Measurements from ENCODE around the gene CALD1. TPM values are rescaled to one million over a fixed set of nuclear protein-coding genes. Genes with fewer than 3 reads are reported as not detected.

CALD1 gene
- total RNA-seq, 3 donors from 2014 or later: 1.4 to 2.7 (median 1.6) TPM

DNA sequence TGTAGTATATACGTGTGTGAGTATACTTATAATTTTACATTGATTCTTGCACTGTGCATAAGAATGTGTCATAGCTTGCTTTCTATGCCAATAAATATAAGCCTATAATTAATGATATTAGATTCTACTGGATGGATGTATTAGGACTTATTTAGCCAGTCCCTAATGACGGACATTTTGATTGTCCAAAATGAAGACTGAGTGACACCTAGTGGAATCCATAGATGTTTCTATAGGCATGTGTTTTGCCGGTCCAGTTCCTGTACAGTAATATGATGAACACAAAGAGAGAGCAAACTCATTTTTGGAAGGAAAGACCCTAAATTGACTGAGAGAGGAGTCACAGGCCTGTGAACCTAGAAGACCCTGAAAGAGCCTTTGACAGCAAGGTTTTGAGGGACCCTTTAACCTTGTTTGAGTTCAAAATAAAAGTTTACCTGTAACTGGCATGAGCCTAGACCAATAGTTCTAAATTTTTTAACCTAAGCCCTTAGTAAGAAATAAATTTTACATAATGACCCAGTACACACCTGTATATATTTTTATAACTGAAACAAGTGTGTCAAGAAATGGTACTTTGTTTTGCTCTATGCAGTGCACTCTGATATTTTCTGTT lies 164.5 kb downstream of the CALD1 start:
- Mint-ChIP-seq H3K4me3 (no peak overlapping the region), H3K36me3 (ENCODE audit: insufficient read depth) (no peaks in the 10 kb centered on the region), H3K27me3 (ENCODE audit: low read depth) (no peaks in the 10 kb centered on the region), H3K4me1 (ENCODE audit: low read depth) (peaks cover 16% of the 10 kb centered on the region), H3K9me3 (no peaks in the 10 kb centered on the region)
- ATAC-seq: no peak
- DNase-seq: no peak

DNA sequence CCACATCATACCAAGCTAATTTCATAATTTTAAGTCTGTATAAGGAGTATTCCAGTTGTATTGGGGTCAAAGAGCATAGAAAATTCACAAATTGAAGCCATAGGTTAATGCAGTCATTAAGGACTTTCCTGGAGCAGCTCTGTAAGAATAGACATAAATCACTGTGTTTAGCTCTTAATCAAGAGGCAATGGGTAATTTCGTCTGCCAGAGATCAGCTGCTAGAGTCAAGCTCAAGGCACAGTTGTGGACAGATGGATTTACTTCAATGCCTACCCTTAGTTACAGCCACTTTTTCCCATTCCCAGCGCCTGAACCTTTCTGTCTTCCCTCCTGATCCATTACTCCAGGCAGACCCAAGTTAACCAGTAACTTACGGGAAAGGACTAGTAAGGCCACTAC lies 166.3 kb downstream of the CALD1 start:
- Mint-ChIP-seq H3K36me3 (ENCODE audit: insufficient read depth) (no peaks in the 10 kb centered on the region), H3K4me1 (ENCODE audit: low read depth) (peaks cover 16% of the 10 kb centered on the region), H3K9me3 (no peaks in the 10 kb centered on the region), H3K27me3 (ENCODE audit: low read depth) (no peaks in the 10 kb centered on the region), H3K4me3 (no peak overlapping the region)
- DNase-seq (no peak), ATAC-seq (no peak)

- Mint-ChIP-seq H3K27me3 (ENCODE audit: low read depth) (no peaks in the 10 kb centered on the region), H3K36me3 (ENCODE audit: insufficient read depth) (no peaks in the 10 kb centered on the region), H3K9me3 (no peaks in the 10 kb centered on the region), H3K4me1 (ENCODE audit: low read depth) (peaks cover 16% of the 10 kb centered on the region), H3K4me3 (no peak overlapping the region)
- ATAC-seq (peak; percentile 43), DNase-seq (no peak)
Measured at GRCh38 chr7:134946260-134946659, 166.8 kb downstream of the CALD1 start.

- ATAC-seq: no peak
- H3K9me3 Mint-ChIP-seq: no peaks in the 10 kb centered on the region
Measured at GRCh38 chr7:134947329-134947728, 167.9 kb downstream of the CALD1 start.

GRCh38 chr7:134947831-134948230 lies 168.4 kb downstream of the CALD1 start:
- H3K4me3 Mint-ChIP-seq: no peak overlapping the region
- no peaks in the 10 kb centered on the region for H3K27me3 Mint-ChIP-seq (ENCODE audit: low read depth)
- ATAC-seq (no peak), DNase-seq (no peak)
- H3K9me3 Mint-ChIP-seq: no peaks in the 10 kb centered on the region
- peaks cover 16% of the 10 kb centered on the region for H3K4me1 Mint-ChIP-seq (ENCODE audit: low read depth)
- H3K36me3 Mint-ChIP-seq (ENCODE audit: insufficient read depth): no peaks in the 10 kb centered on the region

More at GRCh38 chr7:134947329-134947728, 167.9 kb downstream of the CALD1 start:
- no peak for DNase-seq
- H3K36me3 Mint-ChIP-seq (ENCODE audit: insufficient read depth): no peaks in the 10 kb centered on the region
- H3K4me3 Mint-ChIP-seq: no peak overlapping the region
- H3K27me3 Mint-ChIP-seq (ENCODE audit: low read depth): no peaks in the 10 kb centered on the region
- H3K4me1 Mint-ChIP-seq (ENCODE audit: low read depth): peaks cover 16% of the 10 kb centered on the region

DNA sequence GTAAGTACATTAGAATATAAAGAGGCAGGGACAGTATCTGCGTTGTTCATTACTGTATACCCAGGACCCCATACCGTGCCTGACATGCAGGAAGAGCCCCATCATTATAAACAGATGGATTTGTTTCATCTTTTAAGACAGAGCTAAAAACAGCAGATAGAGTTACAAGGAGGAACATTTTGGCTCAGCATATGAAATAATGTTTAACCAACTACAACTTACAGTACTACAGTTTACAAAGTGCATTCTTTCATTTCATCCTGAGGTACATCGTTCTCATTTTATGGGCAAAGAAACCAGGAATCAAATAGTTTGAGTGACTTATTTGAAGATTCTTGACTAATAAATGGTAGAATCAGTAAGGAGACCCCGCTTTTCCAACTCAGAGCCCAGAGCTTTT lies 168.8 kb downstream of the CALD1 start:
- no peaks in the 10 kb centered on the region for H3K36me3 Mint-ChIP-seq (ENCODE audit: insufficient read depth)
- no peaks in the 10 kb centered on the region for H3K9me3 Mint-ChIP-seq
- ATAC-seq (no peak), DNase-seq (no peak)
- H3K4me3 Mint-ChIP-seq: no peak overlapping the region
- no peaks in the 10 kb centered on the region for H3K27me3 Mint-ChIP-seq (ENCODE audit: low read depth)
- peaks cover 16% of the 10 kb centered on the region for H3K4me1 Mint-ChIP-seq (ENCODE audit: low read depth)

- Mint-ChIP-seq H3K27me3 (ENCODE audit: low read depth) (no peaks in the 10 kb centered on the region), H3K4me3 (no peak overlapping the region), H3K36me3 (ENCODE audit: insufficient read depth) (no peaks in the 10 kb centered on the region), H3K4me1 (ENCODE audit: low read depth) (peaks cover 16% of the 10 kb centered on the region), H3K9me3 (no peaks in the 10 kb centered on the region)
- ATAC-seq (no peak), DNase-seq (no peak)
Measured at GRCh38 chr7:134948736-134949135, 169.3 kb downstream of the CALD1 start.

DNA sequence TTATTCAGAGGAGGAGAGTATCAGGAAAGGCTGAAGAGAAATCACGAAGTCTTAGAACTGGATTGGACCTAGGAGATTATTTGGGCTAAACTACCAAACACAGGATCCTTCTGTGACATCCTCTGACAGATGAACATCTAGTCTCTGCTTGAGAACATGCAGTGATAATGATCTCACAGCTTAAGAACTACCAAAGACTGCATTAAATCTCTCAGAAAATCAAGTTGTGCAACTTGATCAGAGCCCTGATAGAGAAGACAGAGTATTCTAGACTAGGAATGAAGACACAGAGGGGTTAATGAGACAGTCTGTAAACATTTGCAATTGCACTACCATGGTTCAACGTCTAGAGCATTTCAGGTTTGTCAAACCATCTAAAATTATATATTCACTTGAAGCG lies 169.7 kb downstream of the CALD1 start:
- H3K9me3 Mint-ChIP-seq: no peaks in the 10 kb centered on the region

GRCh38 chr7:134954197-134955082 lies 175.0 kb downstream of the CALD1 start:
- H3K4me1 Mint-ChIP-seq (ENCODE audit: low read depth): no peaks in the 10 kb centered on the region
- H3K27me3 Mint-ChIP-seq (ENCODE audit: low read depth): no peaks in the 10 kb centered on the region
- H3K9me3 Mint-ChIP-seq: no peaks in the 10 kb centered on the region
- ATAC-seq (no peak), DNase-seq (no peak)
- no peak overlapping the region for H3K4me3 Mint-ChIP-seq
- no peaks in the 10 kb centered on the region for H3K36me3 Mint-ChIP-seq (ENCODE audit: insufficient read depth)

More for the DNA sequence above, 169.7 kb downstream of the CALD1 start:
- Mint-ChIP-seq H3K4me3 (no peak overlapping the region), H3K4me1 (ENCODE audit: low read depth) (peaks cover 16% of the 10 kb centered on the region), H3K27me3 (ENCODE audit: low read depth) (no peaks in the 10 kb centered on the region), H3K36me3 (ENCODE audit: insufficient read depth) (no peaks in the 10 kb centered on the region)
- no peak for ATAC-seq
- DNase-seq: no peak

DNA sequence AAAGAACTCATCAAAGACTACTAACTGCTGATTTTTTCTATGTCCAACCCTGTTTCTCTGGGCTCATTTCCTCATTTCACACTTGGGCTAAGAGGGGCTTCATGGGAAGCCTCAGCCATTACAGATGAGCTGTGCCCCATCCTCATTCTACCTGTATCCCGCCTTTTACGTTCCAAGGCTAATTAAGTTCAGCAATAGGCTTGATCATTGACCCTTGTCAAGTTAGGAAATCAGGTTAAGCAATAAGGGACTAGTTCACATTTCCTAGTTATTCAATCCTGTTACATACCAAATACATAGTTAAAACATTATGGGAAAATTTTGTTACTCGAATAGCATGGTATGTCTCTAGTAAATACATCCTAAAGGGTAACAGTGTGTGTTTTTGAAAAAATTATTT lies 177.6 kb downstream of the CALD1 start:
- no peak overlapping the region for H3K4me3 Mint-ChIP-seq
- H3K4me1 Mint-ChIP-seq (ENCODE audit: low read depth): no peaks in the 10 kb centered on the region
- ATAC-seq (no peak), DNase-seq (no peak)
- H3K27me3 Mint-ChIP-seq (ENCODE audit: low read depth): peaks cover 3% of the 10 kb centered on the region
- H3K36me3 Mint-ChIP-seq (ENCODE audit: insufficient read depth): no peaks in the 10 kb centered on the region
- no peaks in the 10 kb centered on the region for H3K9me3 Mint-ChIP-seq

GRCh38 chr7:134959810-134960209 lies 180.4 kb downstream of the CALD1 start:
- Mint-ChIP-seq H3K4me3 (no peak overlapping the region), H3K36me3 (ENCODE audit: insufficient read depth) (no peaks in the 10 kb centered on the region), H3K4me1 (ENCODE audit: low read depth) (no peaks in the 10 kb centered on the region), H3K9me3 (no peaks in the 10 kb centered on the region), H3K27me3 (ENCODE audit: low read depth) (peaks cover 6% of the 10 kb centered on the region)
- ATAC-seq (no peak), DNase-seq (no peak)

- DNase-seq: no peak
- Mint-ChIP-seq H3K27me3 (ENCODE audit: low read depth) (peaks cover 6% of the 10 kb centered on the region), H3K36me3 (ENCODE audit: insufficient read depth) (no peaks in the 10 kb centered on the region), H3K9me3 (no peaks in the 10 kb centered on the region), H3K4me3 (no peak overlapping the region), H3K4me1 (ENCODE audit: low read depth) (no peaks in the 10 kb centered on the region)
- ATAC-seq: no peak
Measured at GRCh38 chr7:134962270-134962780, 182.9 kb downstream of the CALD1 start.

- Mint-ChIP-seq H3K4me1 (ENCODE audit: low read depth) (peaks cover 2% of the 10 kb centered on the region), H3K9me3 (no peaks in the 10 kb centered on the region), H3K4me3 (no peak overlapping the region), H3K27me3 (ENCODE audit: low read depth) (peaks cover 8% of the 10 kb centered on the region), H3K36me3 (ENCODE audit: insufficient read depth) (no peaks in the 10 kb centered on the region)
- ATAC-seq (no peak), DNase-seq (no peak)
Measured at GRCh38 chr7:134963036-134963435, 183.6 kb downstream of the CALD1 start.

GRCh38 chr7:134966691-134967090 lies 187.3 kb downstream of the CALD1 start:
- H3K36me3 Mint-ChIP-seq (ENCODE audit: insufficient read depth): no peaks in the 10 kb centered on the region
- peaks cover 2% of the 10 kb centered on the region for H3K4me1 Mint-ChIP-seq (ENCODE audit: low read depth)
- H3K9me3 Mint-ChIP-seq: no peaks in the 10 kb centered on the region
- ATAC-seq (no peak), DNase-seq (no peak)
- H3K27me3 Mint-ChIP-seq (ENCODE audit: low read depth): peaks cover 5% of the 10 kb centered on the region
- H3K4me3 Mint-ChIP-seq: no peak overlapping the region

- DNase-seq (no peak), ATAC-seq (no peak)
- Mint-ChIP-seq H3K4me3 (no peak overlapping the region), H3K4me1 (ENCODE audit: low read depth) (peaks cover 2% of the 10 kb centered on the region), H3K36me3 (ENCODE audit: insufficient read depth) (no peaks in the 10 kb centered on the region), H3K9me3 (no peaks in the 10 kb centered on the region), H3K27me3 (ENCODE audit: low read depth) (peaks cover 5% of the 10 kb centered on the region)
Measured at GRCh38 chr7:134968110-134968509, 188.7 kb downstream of the CALD1 start.
